ENCODE data around the gene PHOSPHO2.

- no peak for TF ChIP-seq CTCF (IDR thresholded peaks at IDR 0.05)
- no peak for TF ChIP-seq POLR2A (IDR thresholded peaks at IDR 0.05)
Measured at GRCh38 chr2:169732075-169732474, 37.8 kb downstream of the PHOSPHO2 start.

Data from thyroid gland (tissue), 4 donors.